Measurements from ENCODE around the gene NTSR1. TPM values are rescaled to one million over a fixed set of nuclear protein-coding genes. Genes with fewer than 3 reads are reported as not detected.

The NTSR1 gene
- total RNA-seq (2014; rRNA removed) (7.8 and 10.6 TPM in 2 replicates), Bru-seq, nascent RNA (percentile 79 among the genes with signal in this experiment), BruChase-seq, experiment 1, labeled RNA remaining after a 6-hour chase (percentile 84 among the genes with signal in this experiment), BruChase-seq, experiment 2, labeled RNA remaining after a 2-hour chase (percentile 81 among the genes with signal in this experiment)
- long read RNA-seq, full-length matches to known transcripts: 9 of 78 reads
- long read RNA-seq, partial matches to known transcripts: 59 of 78 reads
- long read RNA-seq, other reads (novel, unspliced or antisense): 10 of 78 reads

DNA sequence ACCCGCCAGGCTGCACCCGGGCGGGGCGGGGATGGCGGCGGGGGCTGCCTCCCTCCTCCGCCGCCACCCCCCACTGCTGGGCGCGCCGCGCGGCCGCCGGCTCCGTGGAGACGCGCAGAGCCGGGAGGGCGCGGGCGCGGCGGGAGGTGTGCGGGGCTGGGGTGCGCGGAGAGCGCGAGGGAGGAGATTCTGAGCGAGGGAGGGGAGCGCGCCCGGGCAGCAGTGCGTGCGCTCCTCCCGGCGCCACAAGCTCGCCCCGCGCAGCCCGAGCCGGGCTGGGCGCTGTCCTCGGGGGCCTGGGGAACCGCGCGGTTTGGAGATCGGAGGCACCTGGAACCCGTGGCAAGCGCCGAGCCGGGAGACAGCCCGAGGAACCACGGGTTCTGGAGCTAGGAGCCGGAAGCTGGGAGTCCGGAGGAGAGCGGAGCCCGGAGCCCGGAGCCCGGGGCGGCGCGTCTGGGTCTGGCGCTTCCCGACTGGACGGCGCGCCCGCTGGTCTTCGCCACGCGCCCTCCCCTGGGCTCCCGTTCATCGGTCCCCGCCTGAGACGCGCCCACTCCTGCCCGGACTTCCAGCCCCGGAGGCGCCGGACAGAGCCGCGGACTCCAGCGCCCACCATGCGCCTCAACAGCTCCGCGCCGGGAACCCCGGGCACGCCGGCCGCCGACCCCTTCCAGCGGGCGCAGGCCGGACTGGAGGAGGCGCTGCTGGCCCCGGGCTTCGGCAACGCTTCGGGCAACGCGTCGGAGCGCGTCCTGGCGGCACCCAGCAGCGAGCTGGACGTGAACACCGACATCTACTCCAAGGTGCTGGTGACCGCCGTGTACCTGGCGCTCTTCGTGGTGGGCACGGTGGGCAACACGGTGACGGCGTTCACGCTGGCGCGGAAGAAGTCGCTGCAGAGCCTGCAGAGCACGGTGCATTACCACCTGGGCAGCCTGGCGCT is at the start of gene NTSR1:
Gene NTSR1, plus strand, starts transcription at position 246 of the 946 bp plus-strand sequence. Its CDS starts 372 bp downstream, at position 618.
- Histone ChIP-seq H3K9me3 (ENCODE audit: low read length) (no peaks in the 10 kb centered on the region), H3K27me3 (ENCODE audit: low read length) (0 out of 2 replicates have a peak, but pooled peaks cover 3% of the 10 kb centered on the region), H3K4me1 (ENCODE audit: insufficient read depth, low read length) (peaks cover 40% of the 10 kb centered on the region), H4K20me1 (ENCODE audit: low read length) (no peaks in the 10 kb centered on the region), H3K9ac (ENCODE audit: low read length) (no peak within 1 kb of the TSS), H3K4me3 (ENCODE audit: low read length) (peak within 1 kb of the TSS; percentile 64), H2AFZ (ENCODE audit: low read length) (peak within 1 kb of the TSS; percentile 43; the same call in 1 of the 2 replicates), H3K9me2 (replicated peaks; ENCODE audit: low read length) (no peaks in the 10 kb centered on the region), H3F3A (ENCODE audit: low read length, unreplicated experiment) (peaks cover 5% of the 10 kb centered on the region), H3K79me2 (ENCODE audit: low read length) (0 out of 2 replicates have a peak, but pooled peaks cover 4% of the 10 kb centered on the region), H3K27ac (ENCODE audit: low read length) (no peak within 1 kb of the TSS), H3K36me3 (ENCODE audit: low read depth, low read length) (no peaks in the 10 kb centered on the region), H3K4me2 (ENCODE audit: low read length) (peak within 1 kb of the TSS; percentile 86)
- ATAC-seq (peak; percentile 0), DNase-seq (no peak)
- CTCF ChIA-PET: no interaction called here
- POLR2A ChIA-PET (ENCODE audit: unreplicated experiment): no interaction called here
- no TSS peak for BruUV-seq (replicated peaks)
- TF ChIP-seq EZH2phosphoT487 (IDR thresholded peaks at IDR 0.05; ENCODE audit: borderline replicate concordance, low read length): no peak
- TF ChIP-seq, protein P1, sequence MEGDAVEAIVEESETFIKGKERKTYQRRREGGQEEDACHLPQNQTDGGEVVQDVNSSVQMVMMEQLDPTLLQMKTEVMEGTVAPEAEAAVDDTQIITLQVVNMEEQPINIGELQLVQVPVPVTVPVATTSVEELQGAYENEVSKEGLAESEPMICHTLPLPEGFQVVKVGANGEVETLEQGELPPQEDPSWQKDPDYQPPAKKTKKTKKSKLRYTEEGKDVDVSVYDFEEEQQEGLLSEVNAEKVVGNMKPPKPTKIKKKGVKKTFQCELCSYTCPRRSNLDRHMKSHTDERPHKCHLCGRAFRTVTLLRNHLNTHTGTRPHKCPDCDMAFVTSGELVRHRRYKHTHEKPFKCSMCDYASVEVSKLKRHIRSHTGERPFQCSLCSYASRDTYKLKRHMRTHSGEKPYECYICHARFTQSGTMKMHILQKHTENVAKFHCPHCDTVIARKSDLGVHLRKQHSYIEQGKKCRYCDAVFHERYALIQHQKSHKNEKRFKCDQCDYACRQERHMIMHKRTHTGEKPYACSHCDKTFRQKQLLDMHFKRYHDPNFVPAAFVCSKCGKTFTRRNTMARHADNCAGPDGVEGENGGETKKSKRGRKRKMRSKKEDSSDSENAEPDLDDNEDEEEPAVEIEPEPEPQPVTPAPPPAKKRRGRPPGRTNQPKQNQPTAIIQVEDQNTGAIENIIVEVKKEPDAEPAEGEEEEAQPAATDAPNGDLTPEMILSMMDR (conservative IDR thresholded peaks at IDR 0.05; ENCODE audit: low read depth, low read length): no peak
- no peak for TF ChIP-seq EZH2 (IDR thresholded peaks at IDR 0.05; ENCODE audit: low read length, unreplicated experiment)
- intact Hi-C loops (cut with micrococcal nuclease): no loop called here

DNA sequence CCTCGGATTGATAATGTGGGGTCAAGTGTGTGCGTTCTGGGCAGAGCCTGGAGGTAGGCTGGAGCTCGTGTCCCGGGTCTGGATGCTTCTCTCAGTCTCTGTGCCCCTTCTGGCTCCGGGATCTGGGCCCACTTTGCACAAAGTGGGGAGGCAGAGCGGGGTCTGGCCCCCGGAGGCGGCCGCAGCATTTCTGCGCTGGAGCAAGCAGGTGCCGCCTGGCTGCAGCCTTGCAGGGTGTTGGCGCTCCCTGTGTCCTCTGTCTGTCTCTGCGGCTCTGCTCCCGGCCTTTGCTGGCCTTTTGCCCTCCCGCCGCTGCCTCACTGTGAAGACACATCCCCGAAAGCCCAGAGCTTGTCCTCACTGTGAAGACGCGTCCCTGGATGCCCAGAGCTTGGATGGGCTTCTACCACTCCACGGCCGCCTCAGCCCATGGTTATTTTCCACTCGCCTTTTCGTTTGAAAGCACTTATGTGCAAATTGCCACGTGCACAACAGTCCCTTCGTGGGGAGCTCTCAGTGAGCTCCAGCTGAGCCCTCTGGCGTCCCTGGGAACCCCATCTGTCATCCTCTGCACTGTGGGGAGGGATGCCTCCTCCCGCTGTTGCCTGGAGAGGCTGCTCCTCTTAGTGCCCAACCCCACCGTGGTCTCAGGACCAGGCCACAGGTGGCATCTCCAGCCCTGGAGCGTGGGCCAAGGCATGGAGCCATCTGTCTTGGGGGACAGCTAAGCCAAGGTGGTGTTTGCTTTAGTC is 49.0 kb upstream of the NTSR1 start:
- Histone ChIP-seq H3K4me1 (ENCODE audit: insufficient read depth, low read length) (0 out of 2 replicates have a peak, but pooled peaks cover 5% of the 10 kb centered on the region), H3K36me3 (ENCODE audit: low read depth, low read length) (peaks cover 69% of the 10 kb centered on the region), H3K27me3 (ENCODE audit: low read length) (no peaks in the 10 kb centered on the region), H3K79me2 (ENCODE audit: low read length) (peaks cover 56% of the 10 kb centered on the region), H3K4me3 (ENCODE audit: low read length) (no peak overlapping the region), H3K4me2 (ENCODE audit: low read length) (no peak overlapping the region), H2AFZ (ENCODE audit: low read length) (no peak overlapping the region), H3K9ac (ENCODE audit: low read length) (no peak overlapping the region), H3F3A (ENCODE audit: low read length, unreplicated experiment) (peaks cover 3% of the 10 kb centered on the region), H3K9me3 (ENCODE audit: low read length) (no peaks in the 10 kb centered on the region), H3K9me2 (replicated peaks; ENCODE audit: low read length) (no peaks in the 10 kb centered on the region), H4K20me1 (ENCODE audit: low read length) (peaks cover 40% of the 10 kb centered on the region), H3K27ac (ENCODE audit: low read length) (no peak overlapping the region)
- intact Hi-C loops (cut with micrococcal nuclease): no loop called here
- ATAC-seq: no peak
- BruUV-seq (replicated peaks): no TSS peak
- TF ChIP-seq EZH2phosphoT487 (IDR thresholded peaks at IDR 0.05; ENCODE audit: borderline replicate concordance, low read length) (no peak), EZH2 (IDR thresholded peaks at IDR 0.05; ENCODE audit: low read length, unreplicated experiment) (no peak)
- TF ChIP-seq, protein P1 (conservative IDR thresholded peaks at IDR 0.05; ENCODE audit: low read depth, low read length): no peak
- CTCF ChIA-PET: no interaction called here
- DNase-seq: no peak
- POLR2A ChIA-PET (ENCODE audit: unreplicated experiment): no interaction called here
